HL-60 (cell line): Measurements from ENCODE around the gene EMD.
A peak's percentile ranks its signal among the peaks of the same experiment; 100 is the strongest.

Experiments
- DNase-seq, 2 experiments: peaks; one replicate each; pipeline ENCODE4 v3.0.0-alpha.2; 2010 to 2020; ENCODE audit warnings: low read depth in 1 of 2, low spot score in 1 of 2
- H3K27ac ChIP-seq: fragments of 250-450 bp; sonication (Bioruptor Pico); replicated peaks from 2 replicates; pipeline ENCODE4 v1.5.1; 2020; ENCODE audit warnings: mild to moderate bottlenecking, moderate library complexity
- H3K27me3 ChIP-seq: fragments of 250-450 bp; sonication (Bioruptor Pico); 2 replicates; pipeline ENCODE4 v1.5.1; 2021; ENCODE audit warnings: mild to moderate bottlenecking, moderate library complexity; ENCODE audit not compliant: insufficient read depth, poor library complexity, severe bottlenecking
- H3K4me3 ChIP-seq: replicated peaks from 2 replicates; pipeline ENCODE4 v1.5.1; 2011; ENCODE audit warnings: mild to moderate bottlenecking, control low read depth, low read length; ENCODE audit not compliant: insufficient read depth
- GABPA ChIP-seq: IDR thresholded peaks from 2 replicates; pipeline ENCODE4 v1.6.1; 2012; ENCODE audit warnings: low read depth
- POLR2AphosphoS5 ChIP-seq: IDR thresholded peaks from 2 replicates; pipeline ENCODE4 v1.6.1; 2012; ENCODE audit warnings: low read depth
- SPI1 ChIP-seq: IDR thresholded peaks from 2 replicates; pipeline ENCODE4 v1.6.1; 2012; ENCODE audit warnings: low read depth, mild to moderate bottlenecking, borderline replicate concordance
- TF ChIP-seq, protein P1 (sequence below): IDR thresholded peaks from 2 replicates; pipeline ENCODE4 v1.6.1; 2012; ENCODE audit warnings: low read depth; ENCODE audit not compliant: insufficient replicate concordance
- TF ChIP-seq, protein P2 (sequence below): IDR thresholded peaks from one replicate; pipeline ENCODE4 v1.5.1; 2011; ENCODE audit warnings: low read length, control low read depth, inconsistent platforms; ENCODE audit not compliant: insufficient read depth

Gene EMD

DNA sequence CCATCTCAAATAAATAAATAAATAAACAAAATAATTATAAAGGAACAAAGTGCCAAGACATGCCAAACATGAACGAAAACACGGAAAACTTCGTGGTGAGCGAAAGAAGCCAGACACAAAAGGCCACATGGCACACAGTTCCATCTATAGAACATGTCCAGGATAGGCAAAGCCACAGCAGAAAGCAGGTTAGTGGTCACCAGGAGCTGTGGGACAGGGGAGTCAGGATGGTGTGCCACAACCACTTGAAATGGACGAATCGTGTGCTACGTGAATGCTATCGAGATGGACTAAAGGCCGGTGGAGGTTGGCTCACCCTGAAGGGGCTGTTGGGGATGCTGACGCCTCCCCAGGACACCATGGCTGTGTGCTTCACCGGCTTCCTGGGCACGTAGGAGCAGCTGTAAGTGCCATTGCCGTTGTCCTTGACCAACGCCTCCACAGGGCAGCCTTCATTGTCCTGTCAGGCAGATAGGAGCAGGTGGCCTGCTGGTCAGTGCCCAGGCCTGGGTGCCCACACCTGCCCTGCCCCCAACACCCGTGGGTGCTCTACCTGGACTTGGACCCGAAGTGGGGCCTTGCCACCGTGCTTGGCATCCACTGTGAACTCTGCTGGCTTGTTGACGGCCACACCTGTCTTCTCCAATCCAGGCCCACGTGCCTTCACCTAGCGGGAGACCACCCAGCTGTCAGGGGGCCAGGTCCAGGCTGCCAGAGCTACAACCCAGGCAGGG lies 15.2 kb upstream of the EMD start:
- no peak overlapping the region for H3K4me3 ChIP-seq
- no peaks in the 10 kb centered on the region for H3K27me3 ChIP-seq
- H3K27ac ChIP-seq, result no peak overlapping the region; the same call in 1 of the 2 replicates
- peak in 1 of 2 experiments; percentile 20 for DNase-seq
- TF ChIP-seq POLR2AphosphoS5 (peak; percentile 35; the same call in 1 of the 2 replicates), GABPA (no peak), SPI1 (no peak)
- TF ChIP-seq, protein P1, sequence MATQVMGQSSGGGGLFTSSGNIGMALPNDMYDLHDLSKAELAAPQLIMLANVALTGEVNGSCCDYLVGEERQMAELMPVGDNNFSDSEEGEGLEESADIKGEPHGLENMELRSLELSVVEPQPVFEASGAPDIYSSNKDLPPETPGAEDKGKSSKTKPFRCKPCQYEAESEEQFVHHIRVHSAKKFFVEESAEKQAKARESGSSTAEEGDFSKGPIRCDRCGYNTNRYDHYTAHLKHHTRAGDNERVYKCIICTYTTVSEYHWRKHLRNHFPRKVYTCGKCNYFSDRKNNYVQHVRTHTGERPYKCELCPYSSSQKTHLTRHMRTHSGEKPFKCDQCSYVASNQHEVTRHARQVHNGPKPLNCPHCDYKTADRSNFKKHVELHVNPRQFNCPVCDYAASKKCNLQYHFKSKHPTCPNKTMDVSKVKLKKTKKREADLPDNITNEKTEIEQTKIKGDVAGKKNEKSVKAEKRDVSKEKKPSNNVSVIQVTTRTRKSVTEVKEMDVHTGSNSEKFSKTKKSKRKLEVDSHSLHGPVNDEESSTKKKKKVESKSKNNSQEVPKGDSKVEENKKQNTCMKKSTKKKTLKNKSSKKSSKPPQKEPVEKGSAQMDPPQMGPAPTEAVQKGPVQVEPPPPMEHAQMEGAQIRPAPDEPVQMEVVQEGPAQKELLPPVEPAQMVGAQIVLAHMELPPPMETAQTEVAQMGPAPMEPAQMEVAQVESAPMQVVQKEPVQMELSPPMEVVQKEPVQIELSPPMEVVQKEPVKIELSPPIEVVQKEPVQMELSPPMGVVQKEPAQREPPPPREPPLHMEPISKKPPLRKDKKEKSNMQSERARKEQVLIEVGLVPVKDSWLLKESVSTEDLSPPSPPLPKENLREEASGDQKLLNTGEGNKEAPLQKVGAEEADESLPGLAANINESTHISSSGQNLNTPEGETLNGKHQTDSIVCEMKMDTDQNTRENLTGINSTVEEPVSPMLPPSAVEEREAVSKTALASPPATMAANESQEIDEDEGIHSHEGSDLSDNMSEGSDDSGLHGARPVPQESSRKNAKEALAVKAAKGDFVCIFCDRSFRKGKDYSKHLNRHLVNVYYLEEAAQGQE, result no peak
- TF ChIP-seq, protein P2, sequence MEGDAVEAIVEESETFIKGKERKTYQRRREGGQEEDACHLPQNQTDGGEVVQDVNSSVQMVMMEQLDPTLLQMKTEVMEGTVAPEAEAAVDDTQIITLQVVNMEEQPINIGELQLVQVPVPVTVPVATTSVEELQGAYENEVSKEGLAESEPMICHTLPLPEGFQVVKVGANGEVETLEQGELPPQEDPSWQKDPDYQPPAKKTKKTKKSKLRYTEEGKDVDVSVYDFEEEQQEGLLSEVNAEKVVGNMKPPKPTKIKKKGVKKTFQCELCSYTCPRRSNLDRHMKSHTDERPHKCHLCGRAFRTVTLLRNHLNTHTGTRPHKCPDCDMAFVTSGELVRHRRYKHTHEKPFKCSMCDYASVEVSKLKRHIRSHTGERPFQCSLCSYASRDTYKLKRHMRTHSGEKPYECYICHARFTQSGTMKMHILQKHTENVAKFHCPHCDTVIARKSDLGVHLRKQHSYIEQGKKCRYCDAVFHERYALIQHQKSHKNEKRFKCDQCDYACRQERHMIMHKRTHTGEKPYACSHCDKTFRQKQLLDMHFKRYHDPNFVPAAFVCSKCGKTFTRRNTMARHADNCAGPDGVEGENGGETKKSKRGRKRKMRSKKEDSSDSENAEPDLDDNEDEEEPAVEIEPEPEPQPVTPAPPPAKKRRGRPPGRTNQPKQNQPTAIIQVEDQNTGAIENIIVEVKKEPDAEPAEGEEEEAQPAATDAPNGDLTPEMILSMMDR, result no peak

DNA sequence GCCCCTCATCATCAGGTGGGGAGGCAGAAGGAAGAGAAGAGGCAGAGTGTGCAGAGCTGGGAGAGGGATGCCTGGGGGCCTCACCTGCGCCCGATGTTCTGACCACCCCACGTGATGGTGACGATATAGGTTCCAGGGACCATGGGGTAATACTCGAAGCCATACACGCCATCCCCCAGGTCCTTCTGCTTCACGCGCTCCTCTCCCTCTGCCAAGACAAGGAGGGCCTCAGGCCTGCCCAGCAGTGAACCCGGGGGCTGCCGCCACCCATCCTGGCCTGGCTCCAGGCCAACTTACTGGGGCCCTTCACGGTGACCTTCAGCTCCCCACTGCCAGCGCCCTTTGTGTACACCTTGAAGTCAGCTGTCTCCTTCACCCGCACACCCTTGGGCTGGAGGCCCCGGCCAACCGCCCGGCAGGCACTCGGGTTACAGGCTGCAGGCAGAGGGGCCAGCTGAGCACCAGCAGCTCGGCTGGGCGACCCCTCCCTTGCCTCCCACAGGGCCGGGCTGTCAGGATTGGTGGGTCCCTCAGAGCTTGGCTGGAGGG lies 14.0 kb upstream of the EMD start:
- peak overlapping the region; percentile 17 for H3K27ac ChIP-seq

DNA sequence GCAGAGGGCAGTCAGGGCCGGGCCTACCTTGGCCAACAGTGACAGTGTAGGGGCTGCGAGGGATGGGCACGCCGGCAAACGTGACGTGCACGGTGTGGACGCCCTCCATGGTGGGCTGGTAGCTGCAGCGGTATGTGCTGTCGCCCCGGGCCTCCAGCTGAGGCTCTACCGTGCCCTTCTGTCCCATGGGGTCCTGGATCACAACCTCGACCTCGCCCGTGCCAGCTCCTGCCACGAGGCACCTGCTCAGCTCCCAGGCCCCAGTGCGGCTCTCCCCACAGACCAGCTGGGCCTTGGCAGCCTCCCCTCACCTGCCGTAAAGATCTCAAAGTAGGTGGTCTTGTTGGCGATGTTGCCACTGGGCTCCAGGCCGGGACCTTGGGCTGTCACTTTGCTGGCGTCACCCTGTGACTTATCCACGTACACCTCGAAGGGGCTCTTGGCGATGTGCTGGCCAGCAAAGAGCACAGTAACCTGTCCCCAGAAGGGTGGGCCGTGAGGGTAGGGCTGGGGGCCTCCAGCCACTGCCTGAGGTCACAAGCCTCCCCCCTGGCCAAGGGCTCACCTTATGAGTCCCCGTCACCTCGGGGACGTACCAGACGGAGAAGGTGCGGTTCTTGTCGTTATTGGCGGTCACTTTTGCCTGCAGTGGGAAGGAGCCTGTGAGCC lies 13.0 kb upstream of the EMD start:
- DNase-seq, result no peak

More for the DNA sequence above, 14.0 kb upstream of the EMD start:
- Histone ChIP-seq H3K27me3 (no peaks in the 10 kb centered on the region), H3K4me3 (no peak overlapping the region)
- peak in 1 of 2 experiments; percentile 35 for DNase-seq
- TF ChIP-seq GABPA (no peak), POLR2AphosphoS5 (no peak), SPI1 (no peak)
- TF ChIP-seq, protein P1, result no peak
- TF ChIP-seq, protein P2, result no peak

More for the DNA sequence above, 13.0 kb upstream of the EMD start:
- Histone ChIP-seq H3K27ac (peak overlapping the region; percentile 94), H3K4me3 (no peak overlapping the region), H3K27me3 (no peaks in the 10 kb centered on the region)
- TF ChIP-seq POLR2AphosphoS5 (no peak), GABPA (no peak), SPI1 (no peak)
- TF ChIP-seq, protein P1, result no peak
- TF ChIP-seq, protein P2, result no peak
